GM20000 (cell line): ENCODE data around the gene CSRP3.

Experiments used
- DNase-seq: peaks from one replicate; pipeline ENCODE4 v3.0.0; 2012; ENCODE audit warnings: low spot score
- CTCF ChIP-seq: IDR thresholded peaks from 2 replicates; pipeline ENCODE4 v1.5.1; 2012; ENCODE audit warnings: mild to moderate bottlenecking, control low read depth; ENCODE audit errors: extremely low read depth, missing control alignments

CSRP3 gene

GRCh38 chr11:19237381-19237780 lies 35.6 kb upstream of the CSRP3 start:
- TF ChIP-seq CTCF: no peak
- DNase-seq: no peak

DNA sequence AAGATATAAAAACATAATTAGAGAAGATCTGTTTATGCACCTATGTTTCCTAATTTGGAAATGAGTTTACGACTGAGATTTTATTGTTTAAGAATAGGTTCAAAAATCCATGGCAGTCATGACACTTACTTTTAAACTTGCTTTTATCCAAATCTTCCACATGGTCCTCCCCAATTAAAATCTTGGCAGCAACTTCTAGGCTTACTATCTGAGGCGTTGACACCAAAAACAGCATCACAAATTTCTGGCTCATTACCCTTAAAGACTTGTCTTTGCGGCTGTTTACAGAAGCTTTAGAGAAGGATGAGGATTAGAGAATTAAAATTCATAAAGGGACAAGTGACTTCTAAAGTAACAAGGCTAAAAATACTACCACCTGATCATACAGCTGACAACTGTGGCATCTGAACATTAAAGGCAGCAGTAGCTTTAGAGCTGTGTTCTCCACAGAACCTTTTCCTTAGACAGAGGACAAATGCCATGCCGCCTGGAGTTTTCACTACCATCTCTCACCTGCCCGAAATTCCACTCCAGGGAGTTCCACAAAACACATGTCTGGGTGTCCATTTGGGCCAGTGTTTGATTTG lies 32.5 kb upstream of the CSRP3 start:
- no peak for TF ChIP-seq CTCF

DNA sequence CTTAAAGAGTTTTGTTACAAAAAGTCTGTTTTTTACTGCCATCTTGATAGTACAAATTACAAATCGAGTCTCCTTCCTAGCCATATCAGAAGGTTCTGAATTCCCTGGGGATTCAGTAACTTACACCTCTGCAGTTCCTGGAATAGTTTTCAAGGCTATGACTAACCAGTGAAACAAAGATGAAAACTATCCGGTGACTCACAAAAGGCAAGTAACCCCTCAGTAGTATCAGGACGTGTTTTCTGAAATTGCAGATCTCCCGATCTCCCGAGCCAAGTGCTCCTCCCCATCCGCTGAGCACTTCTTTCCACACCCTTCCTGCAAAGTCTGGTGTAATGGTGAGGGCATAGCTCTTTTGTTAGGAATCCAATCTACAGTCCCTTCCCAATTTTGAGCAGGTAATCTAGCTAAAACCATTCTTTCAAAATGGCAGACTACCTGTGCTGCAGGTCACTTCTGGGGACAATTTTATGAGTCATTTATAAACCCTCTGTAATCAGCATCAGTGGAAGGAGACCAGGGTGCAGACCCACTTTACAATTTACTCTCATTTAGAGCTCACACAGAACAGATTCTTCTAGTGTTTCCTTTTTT lies 31.2 kb upstream of the CSRP3 start:
- no peak for DNase-seq
- no peak for TF ChIP-seq CTCF

More for the DNA sequence above, 32.5 kb upstream of the CSRP3 start:
- DNase-seq: no peak

GRCh38 chr11:19229671-19230070 lies 27.9 kb upstream of the CSRP3 start:
- DNase-seq: no peak
- no peak for TF ChIP-seq CTCF

GRCh38 chr11:19228968-19229367 lies 27.2 kb upstream of the CSRP3 start:
- no peak for TF ChIP-seq CTCF
- DNase-seq: no peak

DNA sequence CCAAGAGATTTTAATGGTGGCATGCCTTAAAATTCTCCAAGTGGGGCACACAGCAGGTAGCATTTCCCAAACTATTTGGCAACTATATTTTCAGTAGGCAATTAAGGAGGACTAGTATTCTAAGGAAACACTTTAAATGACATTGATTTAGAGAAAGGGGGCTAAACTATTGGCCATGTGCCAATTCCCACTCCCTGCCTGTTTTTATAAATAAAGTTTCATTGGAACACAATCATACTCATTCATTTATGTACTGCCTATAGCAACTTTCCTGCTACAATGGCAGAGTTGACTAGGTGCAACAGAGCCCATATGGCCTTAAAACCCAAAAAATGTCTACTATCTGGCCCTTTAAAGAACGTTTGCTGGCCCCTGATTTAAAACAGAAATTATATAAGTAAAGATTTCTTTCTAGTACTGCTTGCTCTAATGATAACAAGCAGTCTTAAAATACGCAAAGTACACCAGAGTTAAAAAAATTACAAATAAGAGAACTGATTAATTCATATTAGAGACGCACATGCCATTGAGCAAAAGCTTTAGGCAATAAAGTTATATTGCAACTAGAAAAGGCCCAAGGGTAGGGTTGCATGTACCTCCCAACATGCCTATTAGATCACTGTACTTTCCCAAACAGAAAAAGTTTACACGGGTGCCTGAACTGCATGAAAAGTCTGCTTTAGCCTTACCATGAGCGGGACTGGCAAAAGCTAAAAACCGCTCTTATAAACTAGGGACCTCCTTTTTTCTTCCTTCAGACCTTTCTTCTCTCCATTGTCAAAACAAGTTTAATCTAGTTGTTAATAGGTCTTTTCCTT lies 24.8 kb upstream of the CSRP3 start:
- no peak for TF ChIP-seq CTCF
- no peak for DNase-seq

DNA sequence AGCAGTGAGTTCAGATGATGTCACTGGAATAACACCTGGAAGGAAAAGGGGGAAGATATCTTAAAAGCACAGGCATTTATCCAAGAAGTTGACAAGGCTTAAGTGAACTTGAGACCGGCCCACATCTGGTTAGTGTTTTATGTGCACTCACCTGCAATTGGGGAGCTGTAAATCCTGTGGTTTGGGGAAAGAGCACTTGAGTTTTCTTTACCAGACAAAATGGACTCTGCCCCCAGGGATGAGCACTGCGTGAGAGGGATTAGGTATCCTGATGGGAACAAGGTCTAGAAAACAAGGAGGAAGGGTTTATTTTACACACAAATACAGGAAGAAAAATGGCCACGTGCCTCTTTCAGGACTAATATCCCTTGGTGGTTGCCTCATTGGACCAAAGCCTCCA lies 23.8 kb upstream of the CSRP3 start:
- no peak for DNase-seq
- no peak for TF ChIP-seq CTCF
